OCI-LY7 (cell line): Measurements from ENCODE around the gene HPGDS.

ENCODE experiments used
- CTCF ChIP-seq: fragments of 200-600 bp; sonication (generic); conservative IDR thresholded peaks from 2 replicates; pipeline ENCODE4 v1.5.1; 2014; ENCODE audit warnings: mild to moderate bottlenecking, antibody characterized with exemption, low read length, moderate library complexity, mixed read lengths
- EZH2phosphoT487 ChIP-seq: fragments of 200-600 bp; sonication (generic); IDR thresholded peaks from 2 replicates; pipeline ENCODE4 v1.6.1; 2018; ENCODE audit warnings: low read depth, borderline replicate concordance, mild to moderate bottlenecking, mixed run types, antibody characterized with exemption, low read length, moderate library complexity, mixed read lengths

GRCh38 chr4:94284889-94285288 lies 57.7 kb downstream of the HPGDS start:
- no peak for TF ChIP-seq CTCF
- no peak for TF ChIP-seq EZH2phosphoT487
